ENCODE data around the gene CLTCL1. TPM values are rescaled to one million over a fixed set of nuclear protein-coding genes. Genes with fewer than 3 reads are reported as not detected.

Gene CLTCL1
- polyA plus RNA-seq, 1 donor from 2014 or later, result 1.3 TPM

GRCh38 chr22:19177164-19178064 lies 114.1 kb downstream of the CLTCL1 start:
- peak overlapping the region; percentile 63 to 76 (median 68) for H3K4me3 Mint-ChIP-seq
- H3K4me1 Mint-ChIP-seq, result peaks cover 23 to 26% (median 24%) of the 10 kb centered on the region in 3 donors
- H3K27ac Mint-ChIP-seq, result peak overlapping the region in 1 of 3 donors; percentile 53
- H3K36me3 Mint-ChIP-seq, result no peaks in the 10 kb centered on the region
- no peaks in the 10 kb centered on the region for H3K9me3 Mint-ChIP-seq
- H3K27me3 Mint-ChIP-seq, result peaks cover 2% of the 10 kb centered on the region

DNA sequence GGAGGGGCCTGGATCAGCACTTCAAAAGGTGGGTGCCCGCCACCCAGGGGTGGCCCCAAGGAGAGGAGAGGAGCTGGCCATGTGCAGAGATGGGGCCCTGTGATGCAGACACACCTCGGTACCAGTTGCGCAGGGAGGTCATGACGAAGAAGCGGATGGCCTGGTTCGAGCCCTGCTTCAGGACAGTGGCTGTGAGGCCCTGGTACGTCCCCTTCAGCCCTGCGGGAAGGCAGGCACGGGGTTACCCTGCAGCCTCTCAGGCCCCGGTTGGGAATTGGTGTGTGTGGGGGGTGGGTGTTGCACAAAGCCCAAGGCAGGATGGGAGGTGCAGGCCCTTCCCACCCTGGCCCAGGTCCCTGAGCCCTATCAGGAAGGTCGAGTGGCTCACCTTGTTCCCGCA lies 114.8 kb downstream of the CLTCL1 start:
- peak overlapping the region in 2 of 3 donors; percentile 31 to 53 for H3K27ac Mint-ChIP-seq
- peak overlapping the region in 3 of 4 donors; percentile 63 to 76 (median 67) for H3K4me3 Mint-ChIP-seq
- H3K27me3 Mint-ChIP-seq, result peaks cover 2% of the 10 kb centered on the region
- H3K4me1 Mint-ChIP-seq, result peaks cover 20 to 28% (median 23%) of the 10 kb centered on the region in 3 donors
- H3K9me3 Mint-ChIP-seq, result no peaks in the 10 kb centered on the region
- H3K36me3 Mint-ChIP-seq, result no peaks in the 10 kb centered on the region

- Mint-ChIP-seq H3K36me3 (no peaks in the 10 kb centered on the region), H3K27me3 (peaks cover 2% of the 10 kb centered on the region), H3K9me3 (no peaks in the 10 kb centered on the region), H3K4me3 (peak overlapping the region in 3 of 4 donors; percentile 57 to 76 (median 63)), H3K27ac (peak overlapping the region in 2 of 3 donors; percentile 31 to 53), H3K4me1 (peaks cover 19 to 28% (median 27%) of the 10 kb centered on the region in 3 donors)
Measured at GRCh38 chr22:19176175-19176643, 115.3 kb downstream of the CLTCL1 start.

GRCh38 chr22:19175602-19176174 lies 115.8 kb downstream of the CLTCL1 start:
- peak overlapping the region in 3 of 4 donors; percentile 27 to 76 (median 57) for H3K4me3 Mint-ChIP-seq
- peaks cover 2% of the 10 kb centered on the region for H3K27me3 Mint-ChIP-seq
- H3K27ac Mint-ChIP-seq, result peak overlapping the region in 2 of 3 donors; percentile 19 to 53
- no peaks in the 10 kb centered on the region for H3K9me3 Mint-ChIP-seq
- no peaks in the 10 kb centered on the region for H3K36me3 Mint-ChIP-seq
- H3K4me1 Mint-ChIP-seq, result peaks cover 22 to 32% (median 27%) of the 10 kb centered on the region in 3 donors

GRCh38 chr22:19175026-19175601 lies 116.4 kb downstream of the CLTCL1 start:
- Mint-ChIP-seq H3K4me3 (peak overlapping the region; percentile 17 to 93 (median 50)), H3K36me3 (no peaks in the 10 kb centered on the region), H3K9me3 (no peaks in the 10 kb centered on the region), H3K27me3 (peaks cover 5% of the 10 kb centered on the region), H3K4me1 (peaks cover 25 to 36% (median 27%) of the 10 kb centered on the region in 3 donors), H3K27ac (peak overlapping the region in 2 of 3 donors; percentile 19 to 31)

- Mint-ChIP-seq H3K4me3 (peak overlapping the region; percentile 73 to 94 (median 92)), H3K27ac (peak overlapping the region in 2 of 3 donors; percentile 95)
Measured at GRCh38 chr22:19174106-19175025, 117.2 kb downstream of the CLTCL1 start.

DNA sequence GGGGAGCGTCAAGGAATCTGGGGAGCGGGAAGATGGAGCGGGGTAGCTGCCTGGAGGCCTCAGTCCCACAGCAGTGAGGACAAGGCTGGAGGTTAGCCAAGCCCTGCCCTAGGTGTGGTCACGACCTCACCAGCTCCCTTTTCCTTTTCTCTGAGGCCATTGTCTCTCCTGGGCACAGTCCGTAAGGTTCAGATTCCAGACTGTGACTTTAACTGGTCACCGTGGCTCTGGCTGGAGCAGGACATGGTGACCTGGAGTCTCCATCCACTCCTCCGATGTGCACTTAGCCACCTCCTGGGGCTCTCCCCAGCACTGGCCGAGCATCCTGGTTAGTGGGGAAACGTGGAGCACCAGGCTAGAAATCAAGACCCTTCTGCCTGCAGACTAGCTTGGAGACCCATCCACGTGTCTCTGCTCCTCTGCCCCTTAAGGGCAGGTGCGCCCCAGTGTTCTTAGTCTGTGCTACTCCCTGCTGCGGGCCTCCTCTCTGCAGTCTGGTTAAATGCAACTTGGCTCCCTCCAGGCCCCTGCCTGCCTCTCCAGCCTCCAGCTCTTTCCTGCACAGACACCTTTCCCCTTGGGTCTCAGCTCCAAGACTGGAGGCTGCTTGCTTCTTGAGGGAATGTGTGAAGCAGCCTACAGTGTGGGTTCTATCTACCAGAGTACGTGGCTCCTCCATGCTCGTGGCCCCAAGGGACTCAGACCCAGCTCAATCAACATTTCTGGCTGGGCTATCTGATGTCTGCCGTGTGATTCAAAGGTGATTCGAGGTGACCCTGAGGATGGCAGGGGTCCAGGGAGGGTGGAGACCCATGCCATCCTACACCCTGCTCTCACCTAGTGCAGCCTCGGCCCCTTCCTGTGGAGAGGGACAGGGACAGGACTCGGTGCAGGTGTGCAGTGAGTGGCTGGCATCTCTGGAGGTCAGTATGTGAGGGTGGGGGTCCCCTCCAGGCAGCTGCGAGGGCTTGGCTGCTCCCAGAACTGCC lies 118.2 kb downstream of the CLTCL1 start:
- peaks cover 20 to 37% (median 23%) of the 10 kb centered on the region in 3 donors for H3K4me1 Mint-ChIP-seq
- H3K27me3 Mint-ChIP-seq, result peaks cover 18% of the 10 kb centered on the region
- peak overlapping the region; percentile 76 to 95 (median 95) for H3K27ac Mint-ChIP-seq
- H3K36me3 Mint-ChIP-seq, result no peaks in the 10 kb centered on the region
- peak overlapping the region; percentile 93 to 97 (median 94) for H3K4me3 Mint-ChIP-seq
- no peaks in the 10 kb centered on the region for H3K9me3 Mint-ChIP-seq

More at GRCh38 chr22:19174106-19175025, 117.2 kb downstream of the CLTCL1 start:
- H3K9me3 Mint-ChIP-seq, result no peaks in the 10 kb centered on the region
- H3K4me1 Mint-ChIP-seq, result peaks cover 24 to 36% (median 24%) of the 10 kb centered on the region in 3 donors
- peaks cover 9% of the 10 kb centered on the region for H3K27me3 Mint-ChIP-seq
- no peaks in the 10 kb centered on the region for H3K36me3 Mint-ChIP-seq

GRCh38 chr22:19172213-19173046 lies 119.1 kb downstream of the CLTCL1 start:
- H3K27me3 Mint-ChIP-seq, result peaks cover 24% of the 10 kb centered on the region
- H3K27ac Mint-ChIP-seq, result peak overlapping the region; percentile 48 to 95 (median 88)
- H3K4me1 Mint-ChIP-seq, result peaks cover 20 to 36% (median 23%) of the 10 kb centered on the region in 3 donors
- H3K4me3 Mint-ChIP-seq, result peak overlapping the region; percentile 93 to 97 (median 94)
- H3K9me3 Mint-ChIP-seq, result no peaks in the 10 kb centered on the region
- no peaks in the 10 kb centered on the region for H3K36me3 Mint-ChIP-seq

GRCh38 chr22:19169947-19170318 lies 121.6 kb downstream of the CLTCL1 start:
- peaks cover 20 to 33% (median 23%) of the 10 kb centered on the region in 3 donors for H3K4me1 Mint-ChIP-seq
- peak overlapping the region in 2 of 3 donors; percentile 85 to 95 for H3K27ac Mint-ChIP-seq
- H3K4me3 Mint-ChIP-seq, result peak overlapping the region; percentile 77 to 93 (median 88)
- H3K36me3 Mint-ChIP-seq, result no peaks in the 10 kb centered on the region
- peaks cover 35% of the 10 kb centered on the region for H3K27me3 Mint-ChIP-seq
- H3K9me3 Mint-ChIP-seq, result no peaks in the 10 kb centered on the region

- H3K4me3 Mint-ChIP-seq, result peak overlapping the region; percentile 8 to 93 (median 84)
- no peaks in the 10 kb centered on the region for H3K9me3 Mint-ChIP-seq
- peak overlapping the region in 2 of 3 donors; percentile 71 to 85 for H3K27ac Mint-ChIP-seq
- peaks cover 39% of the 10 kb centered on the region for H3K27me3 Mint-ChIP-seq
- H3K4me1 Mint-ChIP-seq, result peaks cover 18 to 30% (median 20%) of the 10 kb centered on the region in 3 donors
- H3K36me3 Mint-ChIP-seq, result no peaks in the 10 kb centered on the region
Measured at GRCh38 chr22:19169002-19169946, 122.2 kb downstream of the CLTCL1 start.

GRCh38 chr22:19168088-19168890 lies 123.2 kb downstream of the CLTCL1 start:
- Mint-ChIP-seq H3K36me3 (no peaks in the 10 kb centered on the region), H3K27me3 (peaks cover 38% of the 10 kb centered on the region), H3K27ac (peak overlapping the region in 1 of 3 donors; percentile 71), H3K4me1 (peaks cover 13 to 22% (median 16%) of the 10 kb centered on the region in 3 donors), H3K4me3 (peak overlapping the region in 2 of 4 donors; percentile 74 to 93), H3K9me3 (no peaks in the 10 kb centered on the region)

All from IgD-negative memory B cell (primary cell).